Natural killer cell (primary cell): Measurements from ENCODE around the gene ANGPT4. TPM values are rescaled to one million over a fixed set of nuclear protein-coding genes. Genes with fewer than 3 reads are reported as not detected.

Experiments used
- ATAC-seq, 3 donors: fragments of 150-1000 bp in 2 of 3; fragments of 200-7000 bp in 1 of 3; cut with Tn5 transposase; 1 replicate in 1 of 3; 2 replicates in 2 of 3; pipeline ENCODE4 v1.10.0; 2021; ENCODE audit warnings: mild to moderate bottlenecking in 2 of 3, moderate library complexity in 2 of 3
- DNase-seq, 2 donors: peaks; one replicate each; pipeline versions ENCODE4 v3.0.0 to v3.0.0-alpha.2; 2013 to 2021; ENCODE audit warnings: mixed read lengths in 1 of 2
- H3K27ac ChIP-seq: one replicate; pipeline ENCODE4 v1.5.1; 2013; ENCODE audit warnings: mild to moderate bottlenecking, low read length
- H3K27me3 ChIP-seq: one replicate; pipeline ENCODE4 v1.6.1; 2013; ENCODE audit warnings: low read length; ENCODE audit not compliant: control insufficient read depth, insufficient read depth
- H3K36me3 ChIP-seq: one replicate; pipeline ENCODE4 v1.6.1; 2013; ENCODE audit warnings: low read length; ENCODE audit not compliant: control insufficient read depth, insufficient read depth
- H3K4me1 ChIP-seq: one replicate; pipeline ENCODE4 v1.6.1; 2013; ENCODE audit warnings: low read length; ENCODE audit not compliant: control insufficient read depth, insufficient read depth
- H3K4me3 ChIP-seq: one replicate; pipeline ENCODE4 v1.5.1; 2013; ENCODE audit warnings: low read length
- H3K9me3 ChIP-seq: one replicate; pipeline ENCODE4 v1.6.1; 2013; ENCODE audit warnings: low read length; ENCODE audit not compliant: control insufficient read depth, insufficient read depth
- H3K27ac Mint-ChIP-seq, 2 donors: one replicate each; pipeline ENCODE4 v1.8.0; 2022; ENCODE audit warnings: mild to moderate bottlenecking in 2 of 2, mixed read lengths in 2 of 2, moderate library complexity in 1 of 2
- H3K27me3 Mint-ChIP-seq, 2 donors: one replicate each; pipeline ENCODE4 v1.8.0; 2022; ENCODE audit warnings: low read depth in 2 of 2, mixed read lengths in 2 of 2
- H3K36me3 Mint-ChIP-seq: one replicate; pipeline ENCODE4 v1.8.0; 2022; ENCODE audit warnings: mixed read lengths
- H3K4me1 Mint-ChIP-seq, 2 donors: one replicate each; pipeline ENCODE4 v1.8.0; 2022; ENCODE audit warnings: mixed read lengths in 2 of 2
- H3K4me3 Mint-ChIP-seq: one replicate; pipeline ENCODE4 v1.8.0; 2022; ENCODE audit warnings: mild to moderate bottlenecking, moderate library complexity, mixed read lengths
- H3K9me3 Mint-ChIP-seq, 2 donors: one replicate each; pipeline ENCODE4 v1.8.0; 2022; ENCODE audit warnings: mixed read lengths in 2 of 2
- WGBS: methylation state at CpG from one replicate; pipeline ENCODE4 v1.1.7; 2013; ENCODE audit warnings: missing lambda C conversion rate; ENCODE audit not compliant: insufficient coverage; 5-methylcytosine and 5-hydroxymethylcytosine counted together
- intact Hi-C: fragments of 100-400 bp; cut with micrococcal nuclease; formaldehyde crosslinking; loops from one replicate; pipeline ENCODE4 v1.14.2; 2022
- total RNA-seq, 4 donors: library from RNA; stranded (reverse); fragments of 120-200 nt in 1 of 4; gene quantifications; one replicate each; pipeline versions ENCODE4 v1.2.3 to v1.2.4, GENCODE V29; 2013 to 2022
- TF ChIP-seq, protein P1 (sequence below): fragments of 200-600 bp; IDR thresholded peaks from one replicate; pipeline ENCODE4 v1.8.0; 2022; ENCODE audit warnings: antibody characterized with exemption

ANGPT4 gene
- total RNA-seq, 3 donors from 2014 or later (not counting 1 experiment from before 2014, with no cell fraction given): not detected

DNA sequence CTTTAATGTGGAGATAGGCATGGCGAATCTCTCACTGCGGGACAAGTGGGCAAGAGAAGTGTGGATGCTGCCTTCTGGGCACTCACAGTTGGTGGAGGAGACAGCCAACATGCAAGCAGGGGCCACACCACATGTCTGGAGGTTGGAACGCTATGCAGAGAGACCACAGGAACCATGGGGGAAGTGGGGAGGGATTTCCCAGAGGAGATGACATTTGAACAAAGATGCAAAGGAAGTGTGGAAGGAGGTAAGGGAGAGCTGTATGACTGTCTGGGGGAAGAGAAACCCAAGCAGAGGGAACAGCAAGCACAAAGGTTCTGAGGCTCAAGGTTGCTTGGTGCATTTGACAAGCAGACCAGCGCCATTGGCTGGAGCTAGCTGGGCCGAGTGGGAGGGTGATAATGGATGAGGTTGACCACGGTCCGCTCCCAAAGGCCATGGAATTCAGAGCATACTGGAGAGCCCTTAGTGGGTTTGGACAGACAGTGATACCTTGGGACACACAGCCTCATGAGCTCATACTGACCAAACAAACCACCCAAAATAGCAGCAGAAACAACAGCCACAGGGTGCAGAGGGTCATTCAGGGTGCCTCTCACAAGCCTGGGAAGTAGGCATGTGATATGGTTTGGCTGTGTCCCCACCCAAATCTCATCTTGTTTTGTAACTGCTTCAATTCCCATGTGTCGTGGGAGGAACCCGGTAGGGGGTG is 90.3 kb downstream of the ANGPT4 start:
- Histone ChIP-seq H3K27me3 (no peaks in the 10 kb centered on the region), H3K27ac (no peak overlapping the region), H3K36me3 (no peaks in the 10 kb centered on the region), H3K4me3 (no peak overlapping the region), H3K9me3 (no peaks in the 10 kb centered on the region), H3K4me1 (peaks cover 3% of the 10 kb centered on the region)
- ATAC-seq (no peak), DNase-seq (no peak)
- Mint-ChIP-seq H3K27ac (no peak overlapping the region), H3K9me3 (no peaks in the 10 kb centered on the region), H3K27me3 (no peaks in the 10 kb centered on the region), H3K4me3 (no peak overlapping the region), H3K4me1 (no peaks in the 10 kb centered on the region), H3K36me3 (no peaks in the 10 kb centered on the region)
- TF ChIP-seq, protein P1, sequence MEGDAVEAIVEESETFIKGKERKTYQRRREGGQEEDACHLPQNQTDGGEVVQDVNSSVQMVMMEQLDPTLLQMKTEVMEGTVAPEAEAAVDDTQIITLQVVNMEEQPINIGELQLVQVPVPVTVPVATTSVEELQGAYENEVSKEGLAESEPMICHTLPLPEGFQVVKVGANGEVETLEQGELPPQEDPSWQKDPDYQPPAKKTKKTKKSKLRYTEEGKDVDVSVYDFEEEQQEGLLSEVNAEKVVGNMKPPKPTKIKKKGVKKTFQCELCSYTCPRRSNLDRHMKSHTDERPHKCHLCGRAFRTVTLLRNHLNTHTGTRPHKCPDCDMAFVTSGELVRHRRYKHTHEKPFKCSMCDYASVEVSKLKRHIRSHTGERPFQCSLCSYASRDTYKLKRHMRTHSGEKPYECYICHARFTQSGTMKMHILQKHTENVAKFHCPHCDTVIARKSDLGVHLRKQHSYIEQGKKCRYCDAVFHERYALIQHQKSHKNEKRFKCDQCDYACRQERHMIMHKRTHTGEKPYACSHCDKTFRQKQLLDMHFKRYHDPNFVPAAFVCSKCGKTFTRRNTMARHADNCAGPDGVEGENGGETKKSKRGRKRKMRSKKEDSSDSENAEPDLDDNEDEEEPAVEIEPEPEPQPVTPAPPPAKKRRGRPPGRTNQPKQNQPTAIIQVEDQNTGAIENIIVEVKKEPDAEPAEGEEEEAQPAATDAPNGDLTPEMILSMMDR: no peak
- intact Hi-C loops: no loop called here
- 84% methylated on average over 9 of the region's 9 CpGs for WGBS

DNA sequence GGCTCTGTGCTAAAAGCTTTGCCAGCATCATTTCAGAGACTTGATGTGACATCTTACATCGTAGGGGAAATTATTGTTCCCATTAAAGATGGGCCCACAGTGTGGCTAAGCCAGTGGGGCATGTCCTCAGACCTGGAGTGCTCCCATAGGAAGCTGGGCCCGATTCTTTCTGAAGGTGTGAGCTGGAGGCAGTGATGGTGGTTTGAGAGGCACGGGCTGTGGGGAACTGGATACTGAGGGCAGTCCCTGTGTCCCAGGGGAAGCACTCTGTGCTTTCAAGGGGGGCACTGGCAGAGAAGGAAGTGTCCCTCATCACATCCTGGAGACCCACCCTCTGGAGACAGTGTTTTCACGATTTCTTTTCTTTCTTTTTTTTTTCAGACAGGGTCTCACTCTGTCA is 91.2 kb downstream of the ANGPT4 start:
- H3K4me3 ChIP-seq: no peak overlapping the region
- H3K27me3 ChIP-seq: no peaks in the 10 kb centered on the region
- Mint-ChIP-seq H3K27ac (no peak overlapping the region), H3K9me3 (no peaks in the 10 kb centered on the region), H3K27me3 (no peaks in the 10 kb centered on the region), H3K4me3 (no peak overlapping the region), H3K36me3 (no peaks in the 10 kb centered on the region), H3K4me1 (no peaks in the 10 kb centered on the region)
- DNase-seq (no peak), ATAC-seq (no peak)
- TF ChIP-seq, protein P1: no peak
- no peaks in the 10 kb centered on the region for H3K36me3 ChIP-seq
- H3K27ac ChIP-seq: no peak overlapping the region
- intact Hi-C loops: no loop called here
- no peaks in the 10 kb centered on the region for H3K9me3 ChIP-seq
- peaks cover 3% of the 10 kb centered on the region for H3K4me1 ChIP-seq
- 72% methylated on average over 4 of the region's 4 CpGs for WGBS

GRCh38 chr20:824490-824889 is 91.6 kb downstream of the ANGPT4 start:
- DNase-seq (no peak), ATAC-seq (no peak)
- Histone ChIP-seq H3K9me3 (no peaks in the 10 kb centered on the region), H3K4me1 (peaks cover 3% of the 10 kb centered on the region), H3K27me3 (no peaks in the 10 kb centered on the region), H3K27ac (no peak overlapping the region), H3K4me3 (no peak overlapping the region), H3K36me3 (no peaks in the 10 kb centered on the region)
- intact Hi-C loops: no loop called here
- no peak overlapping the region for H3K4me3 Mint-ChIP-seq
- TF ChIP-seq, protein P1: no peak
- no peak overlapping the region for H3K27ac Mint-ChIP-seq
- H3K4me1 Mint-ChIP-seq: no peaks in the 10 kb centered on the region
- no peaks in the 10 kb centered on the region for H3K36me3 Mint-ChIP-seq
- no peaks in the 10 kb centered on the region for H3K9me3 Mint-ChIP-seq
- 98% methylated on average over 4 of the region's 4 CpGs for WGBS
- no peaks in the 10 kb centered on the region for H3K27me3 Mint-ChIP-seq

- DNase-seq: no peak
- ATAC-seq: no peak
- H3K27me3 ChIP-seq: no peaks in the 10 kb centered on the region
- H3K36me3 ChIP-seq: no peaks in the 10 kb centered on the region
- no peak overlapping the region for H3K4me3 Mint-ChIP-seq
- no peaks in the 10 kb centered on the region for H3K27me3 Mint-ChIP-seq
- intact Hi-C loops: no loop called here
- TF ChIP-seq, protein P1: no peak
- H3K27ac Mint-ChIP-seq: no peak overlapping the region
- WGBS: 90% methylated on average over 4 of the region's 4 CpGs
- H3K27ac ChIP-seq: no peak overlapping the region
- no peaks in the 10 kb centered on the region for H3K9me3 Mint-ChIP-seq
- no peaks in the 10 kb centered on the region for H3K4me1 Mint-ChIP-seq
- H3K36me3 Mint-ChIP-seq: no peaks in the 10 kb centered on the region
- no peak overlapping the region for H3K4me3 ChIP-seq
- no peaks in the 10 kb centered on the region for H3K9me3 ChIP-seq
- H3K4me1 ChIP-seq: peaks cover 4% of the 10 kb centered on the region
Measured at GRCh38 chr20:823574-823902, 92.6 kb downstream of the ANGPT4 start.
